Anterior cingulate cortex (tissue), 58 donors: Measurements from ENCODE around the gene RPS14.
"Not testable (repeated sequence)": the region's sequence is repeated elsewhere in the genome, so short reads cannot be mapped to it uniquely, and the experiment has no call there.

Experiments used
- DNase-seq, 58 donors: peaks; one replicate each; lab custom pipeline; 2025; lab: John Stamatoyannopoulos, UW

Gene RPS14

GRCh38 chr5:150481972-150482406 is 32.5 kb upstream of the RPS14 start:
- DNase-seq: no peak

GRCh38 chr5:150481708-150481965 is 32.1 kb upstream of the RPS14 start:
- no peak for DNase-seq

GRCh38 chr5:150479416-150479815 is 29.9 kb upstream of the RPS14 start:
- DNase-seq: no peak

- DNase-seq: not testable (repeated sequence)
These were observed 27.0 kb upstream of the RPS14 start for GRCh38 chr5:150476568-150476967.

- DNase-seq: no peak
These were observed 24.3 kb upstream of the RPS14 start for GRCh38 chr5:150473673-150474358.

- no peak for DNase-seq
These were observed 20.4 kb upstream of the RPS14 start for GRCh38 chr5:150469718-150470469.

GRCh38 chr5:150468206-150468605 is 18.7 kb upstream of the RPS14 start:
- no peak for DNase-seq

- no peak for DNase-seq
These were observed 16.4 kb upstream of the RPS14 start for GRCh38 chr5:150465927-150466326.

GRCh38 chr5:150464554-150465012 is 15.0 kb upstream of the RPS14 start:
- DNase-seq: no peak

GRCh38 chr5:150461231-150461630 is 11.7 kb upstream of the RPS14 start:
- no peak for DNase-seq

GRCh38 chr5:150460781-150461180 is 11.2 kb upstream of the RPS14 start:
- DNase-seq: no peak

- peak in 54 of 58 donors; percentile 10 to 82 (median 52) for DNase-seq
These were observed 9.4 kb upstream of the RPS14 start for GRCh38 chr5:150458802-150459557.

- no peak for DNase-seq
These were observed 8.2 kb upstream of the RPS14 start for GRCh38 chr5:150457562-150458240.

- no peak for DNase-seq
These were observed 7.6 kb upstream of the RPS14 start for GRCh38 chr5:150457121-150457520.

- no peak for DNase-seq
These were observed 5.1 kb upstream of the RPS14 start for GRCh38 chr5:150454492-150455229.

- DNase-seq: not testable (repeated sequence)
These were observed 4.5 kb upstream of the RPS14 start for GRCh38 chr5:150454027-150454426.

GRCh38 chr5:150452914-150453313 is 3.4 kb upstream of the RPS14 start:
- no peak for DNase-seq

GRCh38 chr5:150451594-150451993 is 2.1 kb upstream of the RPS14 start:
- DNase-seq: no peak

GRCh38 chr5:150448952-150449516 is 505 bp downstream of the RPS14 start:
- DNase-seq: no peak

- DNase-seq: no peak
These were observed 1.2 kb downstream of the RPS14 start for GRCh38 chr5:150448334-150448733.
